HG03442 (cell line): ENCODE results near the gene DCUN1D1.
"Not testable (repeated sequence)": the region's sequence is repeated elsewhere in the genome, so short reads cannot be mapped to it uniquely, and the experiment has no call there.

Experiments used
- ATAC-seq: cut with Tn5 transposase; IDR thresholded peaks from one replicate; pipeline ENCODE4 v1.9.1; 2021; ENCODE audit warnings: mild to moderate bottlenecking, moderate library complexity; ENCODE audit not compliant: unreplicated experiment

The DCUN1D1 gene

GRCh38 chr3:182980204-182981037 lies at the start of gene DCUN1D1:
Gene DCUN1D1 (minus strand): TSS chr3:182980538. CDS start chr3:182980489, 49 bp downstream.
- peak; percentile 90 for ATAC-seq

DNA sequence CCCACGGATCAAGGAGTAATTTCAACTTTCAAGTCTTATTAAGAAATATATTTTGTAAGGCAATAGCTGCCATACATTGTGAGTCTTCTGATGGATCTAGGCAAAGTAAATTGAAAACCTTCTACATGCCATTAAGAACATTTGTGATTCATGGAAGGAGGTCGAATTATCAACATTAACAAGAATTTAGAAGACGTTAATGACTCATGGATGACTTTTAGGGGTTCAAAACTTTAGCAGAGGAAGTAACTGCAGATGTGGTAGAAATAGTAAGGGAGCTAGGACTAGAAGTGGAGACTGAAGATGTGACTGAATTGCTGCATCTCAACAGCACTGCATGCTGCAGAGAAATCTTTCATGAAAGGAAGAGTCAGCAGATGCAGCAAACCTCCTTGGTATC lies 48.1 kb upstream of the DCUN1D1 start:
- no peak for ATAC-seq

DNA sequence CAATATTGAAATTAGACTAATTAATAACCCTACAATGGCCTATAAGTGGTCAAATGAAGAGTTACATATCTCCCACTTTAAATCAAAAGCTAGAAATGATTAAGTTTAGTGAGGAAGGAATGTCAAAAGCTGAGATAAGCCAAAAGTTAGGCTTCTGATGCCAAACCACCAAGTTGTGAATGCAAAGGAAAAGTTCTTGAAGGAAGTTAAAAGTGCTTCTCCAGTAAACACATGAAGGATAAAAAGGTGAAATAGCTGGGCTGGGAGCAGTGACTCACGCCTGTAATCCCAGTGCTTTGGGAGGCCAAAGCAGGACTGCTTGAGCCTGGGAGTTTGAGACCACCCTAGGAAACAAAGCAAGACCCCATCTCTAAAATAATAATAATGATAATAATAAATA lies 46.9 kb upstream of the DCUN1D1 start:
- ATAC-seq = no peak

DNA sequence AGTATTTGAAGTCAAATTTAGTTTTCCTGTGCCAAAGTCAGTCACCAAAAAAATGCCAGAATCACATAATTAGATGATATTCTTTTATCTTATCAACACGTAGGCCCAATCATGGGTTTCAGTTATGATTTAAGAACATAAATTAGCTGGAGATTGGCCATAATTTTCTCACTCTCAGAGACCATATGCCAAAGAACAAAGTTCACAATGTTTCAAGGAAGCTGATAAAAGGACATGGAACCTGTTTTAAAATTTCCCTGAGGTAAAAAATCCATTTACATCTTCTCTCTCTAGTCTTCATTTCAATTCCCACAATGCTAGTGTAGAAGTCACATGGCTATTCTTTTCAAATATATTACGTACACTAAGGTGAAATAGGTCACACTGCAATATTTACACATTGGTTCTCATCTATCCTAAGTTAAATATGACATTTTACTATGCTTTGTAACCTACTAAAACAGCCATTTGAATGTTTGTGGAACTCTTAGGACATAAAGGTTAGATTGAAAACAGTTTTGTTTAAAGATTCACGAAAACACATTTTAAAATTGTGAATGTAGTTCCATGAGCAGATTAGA lies 42.7 kb upstream of the DCUN1D1 start:
- no peak for ATAC-seq

- no peak for ATAC-seq
These were observed 38.3 kb upstream of the DCUN1D1 start for GRCh38 chr3:183018421-183019192.

- no peak for ATAC-seq
These were observed 34.8 kb upstream of the DCUN1D1 start for GRCh38 chr3:183015185-183015584.

DNA sequence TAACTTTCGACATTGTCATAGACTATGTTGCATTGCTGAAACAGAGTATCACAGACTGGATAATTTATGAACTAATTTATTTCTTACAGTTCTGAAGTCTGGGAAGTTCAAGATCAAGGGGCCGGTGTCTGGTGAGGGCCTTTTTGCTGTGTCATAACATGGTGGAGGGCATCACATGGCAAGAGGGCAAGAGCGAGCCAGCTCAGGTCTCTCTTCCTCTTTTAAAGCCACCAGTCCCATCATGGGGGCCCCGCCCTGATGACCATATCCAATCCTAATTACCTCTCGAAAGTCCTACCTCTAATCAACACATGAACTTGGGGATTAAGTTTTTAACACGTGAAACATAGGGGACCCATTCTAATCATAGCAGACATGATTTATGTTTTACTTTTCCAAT lies 33.5 kb upstream of the DCUN1D1 start:
- no peak for ATAC-seq

- no peak for ATAC-seq
These were observed 32.7 kb upstream of the DCUN1D1 start for GRCh38 chr3:183013074-183013473.

GRCh38 chr3:183008800-183009199 lies 28.5 kb upstream of the DCUN1D1 start:
- no peak for ATAC-seq

- ATAC-seq = no peak
These were observed 28.0 kb upstream of the DCUN1D1 start for GRCh38 chr3:183008303-183008702.

GRCh38 chr3:183006396-183007002 lies 26.2 kb upstream of the DCUN1D1 start:
- no peak for ATAC-seq

DNA sequence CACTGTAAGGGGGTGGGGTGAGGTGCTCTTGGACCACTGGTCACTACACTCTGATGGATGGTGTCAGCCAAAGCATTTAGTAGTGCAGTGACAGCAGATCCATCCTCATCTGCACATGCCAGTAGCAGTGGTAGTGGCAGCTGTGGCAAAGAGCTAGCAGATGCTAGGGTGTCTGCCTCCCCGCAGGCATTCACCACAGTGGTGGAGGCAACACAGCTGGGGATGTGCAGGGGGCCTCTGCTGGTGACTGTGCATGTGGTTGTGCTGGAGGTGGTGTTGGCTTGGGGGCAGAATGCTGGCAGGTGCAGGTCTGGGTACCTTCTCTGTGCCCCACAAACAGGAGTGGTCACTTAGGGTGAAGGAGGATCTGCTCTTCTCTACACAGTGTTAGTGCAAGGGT lies 19.4 kb upstream of the DCUN1D1 start:
- no peak for ATAC-seq

DNA sequence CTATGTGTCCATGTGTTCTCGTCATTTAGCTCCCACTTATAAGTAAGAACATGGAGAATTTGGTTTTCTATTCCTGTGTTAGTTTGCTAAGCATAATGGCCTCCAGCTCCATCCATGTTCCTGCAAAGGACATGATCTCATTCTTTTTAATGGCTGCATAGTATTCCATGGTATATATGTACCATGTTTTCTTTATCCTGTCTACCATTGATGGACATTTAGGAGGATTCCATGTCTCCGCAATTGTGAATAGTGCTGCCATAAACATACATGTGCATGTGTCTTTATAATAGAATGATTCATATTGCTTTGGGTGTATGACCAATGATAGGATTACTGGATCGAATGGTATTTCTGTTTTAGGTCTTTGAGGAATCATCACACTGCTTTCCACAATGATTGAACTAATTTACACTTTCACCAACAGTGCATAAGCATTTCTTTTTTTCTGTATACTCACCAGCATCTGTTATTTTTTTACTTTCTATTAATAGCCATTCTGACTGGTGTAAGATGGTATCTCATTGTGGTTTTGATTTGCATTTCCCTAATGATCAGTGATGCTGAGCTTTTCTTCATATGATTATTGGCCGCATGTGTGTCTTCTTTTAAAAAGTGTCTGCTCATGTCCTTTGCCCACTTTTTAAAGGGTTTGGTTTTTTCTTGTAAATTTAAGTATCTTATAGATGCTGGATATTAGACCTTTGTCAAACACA lies 13.3 kb upstream of the DCUN1D1 start:
- not testable (repeated sequence) for ATAC-seq

GRCh38 chr3:182989566-182989965 lies 9.2 kb upstream of the DCUN1D1 start:
- ATAC-seq = no peak

GRCh38 chr3:182986021-182986420 lies 5.7 kb upstream of the DCUN1D1 start:
- ATAC-seq = no peak

DNA sequence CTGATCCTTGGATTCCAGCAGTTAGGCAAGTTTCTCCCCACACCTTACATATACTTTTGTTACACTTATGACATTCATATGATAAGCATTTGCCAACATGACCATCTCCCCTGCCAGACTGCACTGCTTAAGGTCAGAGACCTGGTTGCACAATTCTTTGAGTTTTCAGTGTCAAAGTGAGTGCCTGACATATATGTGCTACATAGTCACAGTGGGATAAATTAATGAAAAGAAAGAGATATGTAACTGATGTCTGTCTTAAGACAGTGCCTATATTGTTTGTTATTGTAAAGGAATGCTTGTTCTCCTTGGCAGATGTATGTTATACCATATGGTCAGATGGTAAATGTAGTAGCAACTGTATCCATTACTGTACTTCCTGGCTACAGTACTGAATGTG lies 3.5 kb upstream of the DCUN1D1 start:
- ATAC-seq = no peak

GRCh38 chr3:182981038-182981380 lies 671 bp upstream of the DCUN1D1 start:
- ATAC-seq = no peak

- ATAC-seq = peak; percentile 11
These were observed 605 bp downstream of the DCUN1D1 start for GRCh38 chr3:182979674-182980191.

DNA sequence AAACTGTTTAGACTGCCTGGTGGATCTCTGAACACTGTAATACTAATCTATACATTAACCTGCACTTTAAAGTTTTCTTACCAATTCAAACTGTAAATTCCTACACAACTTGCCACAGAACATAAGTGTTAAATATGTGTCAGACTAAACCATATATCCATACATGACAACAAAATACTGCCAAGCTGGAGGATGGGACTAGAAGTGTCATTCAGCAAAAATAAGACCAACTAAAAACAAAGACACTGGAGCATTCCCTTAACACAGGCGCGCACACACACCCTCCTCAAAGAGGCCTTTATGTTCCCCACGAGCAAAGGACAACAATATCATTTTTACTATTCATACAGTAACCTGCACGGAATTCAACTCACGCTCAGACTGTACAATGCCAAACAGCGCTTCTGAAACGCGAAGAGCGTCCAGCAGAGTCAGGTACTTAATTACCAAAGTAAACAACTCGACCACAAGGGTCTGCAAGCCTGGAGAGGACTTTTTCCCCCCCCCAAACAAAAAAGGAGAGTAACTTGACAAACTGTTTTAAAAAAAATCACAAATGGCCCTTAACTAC lies 1.1 kb downstream of the DCUN1D1 start:
- no peak for ATAC-seq

GRCh38 chr3:182978387-182978786 lies 2.0 kb downstream of the DCUN1D1 start:
- no peak for ATAC-seq
